Activated CD4-positive, alpha-beta T cell treated with anti-CD3 and anti-CD28 coated beads for 36 hours (primary cell): ENCODE results near the gene MAP1S. TPM values are rescaled to one million over a fixed set of nuclear protein-coding genes. Genes with fewer than 3 reads are reported as not detected.

Experiments used
- ATAC-seq: fragments of 200-7000 bp; cut with Tn5 transposase; one replicate; pipeline ENCODE4 v1.10.0; 2021; ENCODE audit warnings: mild to moderate bottlenecking, moderate library complexity
- CTCF ChIA-PET: fragments of 350-600 bp; sonication (Branson Sonifier 250); formaldehyde crosslinking; loops from one replicate; lab custom pipeline; 2021; ENCODE audit warnings: antibody characterized with exemption; lab: Charles Lee
- POLR2A ChIA-PET: fragments of 350-600 bp; sonication (Branson Sonifier 250); formaldehyde crosslinking; loops from one replicate; lab custom pipeline; 2021; ENCODE audit warnings: antibody characterized with exemption, inconsistent platforms; lab: Charles Lee
- DNase-seq: peaks from one replicate; pipeline ENCODE4 v3.0.0-alpha.2; 2020
- H3K27ac Mint-ChIP-seq: one replicate; pipeline ENCODE4 v1.8.0; 2021; ENCODE audit warnings: mixed read lengths
- H3K27me3 Mint-ChIP-seq: one replicate; pipeline ENCODE4 v1.8.0; 2021; ENCODE audit warnings: mixed read lengths
- H3K36me3 Mint-ChIP-seq: one replicate; pipeline ENCODE4 v1.8.0; 2021; ENCODE audit warnings: low read depth, mixed read lengths
- H3K4me1 Mint-ChIP-seq: one replicate; pipeline ENCODE4 v1.8.0; 2021; ENCODE audit warnings: mixed read lengths
- H3K4me3 Mint-ChIP-seq: one replicate; pipeline ENCODE4 v1.8.0; 2021; ENCODE audit warnings: mild to moderate bottlenecking, moderate library complexity, mixed read lengths
- H3K9me3 Mint-ChIP-seq: one replicate; pipeline ENCODE4 v1.8.0; 2021; ENCODE audit warnings: low read depth, mixed read lengths
- intact Hi-C, 2 experiments: fragments of 100-400 bp; cut with DNase I in 1 of 2; cut with micrococcal nuclease in 1 of 2; formaldehyde crosslinking; loops; one replicate each; pipeline versions ENCODE4 v1.14.2 to v1.15.1; 2022 to 2024; cut with DNase I, micrococcal nuclease
- total RNA-seq, 2 experiments: library from RNA; stranded (reverse); gene quantifications; one replicate each; pipeline ENCODE4 v1.2.3, GENCODE V29; 2021

The MAP1S gene
- total RNA-seq, result 10 to 100 TPM; 57.6 to 79.3 TPM

- Mint-ChIP-seq H3K9me3 (no peaks in the 10 kb centered on the region), H3K27ac (peak within 1 kb of the TSS; percentile 88), H3K4me1 (peaks cover 35% of the 10 kb centered on the region), H3K4me3 (peak within 1 kb of the TSS; percentile 81), H3K36me3 (peaks cover 12% of the 10 kb centered on the region), H3K27me3 (no peaks in the 10 kb centered on the region)
- ChIA-PET POLR2A (interaction anchor here (0.6 to 1.6 kb wide), 5 partner anchors 12 to 155 kb away, joined by 3 to 10 read pairs (median 4); no protein-coding TSS in a partner anchor), CTCF (interaction anchor here (0.6 to 1.0 kb wide), 2 partner anchors 33 to 138 kb away, joined by 3 to 4 read pairs; no protein-coding TSS in a partner anchor)
- peak; percentile 83 for ATAC-seq
- intact Hi-C loops, result loop anchor here (1.0 to 5.0 kb wide), 9 partner anchors 28 to 398 kb away; partner anchors contain the start of genes COLGALT1 (in 1 of the 2), FCHO1 (in 1 of the 2), JAK3 (in 1 of the 2) and PGLS (in 1 of the 2)
- DNase-seq, result peak; percentile 86
Observed at GRCh38 chr19:17718947-17719711, at the start of gene MAP1S. Gene MAP1S, plus strand, starts transcription at chr19:17719480. Its CDS starts 23 bp downstream, at chr19:17719503.

GRCh38 chr19:17671906-17672305, 47.4 kb upstream of the MAP1S start:
- H3K9me3 Mint-ChIP-seq, result peaks cover 2% of the 10 kb centered on the region
- ATAC-seq (peak; percentile 78), DNase-seq (peak; percentile 63)
- intact Hi-C loops, result no loop called here
- no peak overlapping the region for H3K4me3 Mint-ChIP-seq
- no peak overlapping the region for H3K27ac Mint-ChIP-seq
- CTCF ChIA-PET, result interaction anchor here (0.6 kb wide), 1 partner anchor 68 kb away, joined by 3 read pairs; no protein-coding TSS in a partner anchor
- H3K27me3 Mint-ChIP-seq, result peaks cover 11% of the 10 kb centered on the region
- H3K36me3 Mint-ChIP-seq, result no peaks in the 10 kb centered on the region
- no peaks in the 10 kb centered on the region for H3K4me1 Mint-ChIP-seq
- POLR2A ChIA-PET, result no interaction called here

- Mint-ChIP-seq H3K4me3 (no peak overlapping the region), H3K9me3 (peaks cover 2% of the 10 kb centered on the region), H3K4me1 (no peaks in the 10 kb centered on the region), H3K27me3 (peaks cover 21% of the 10 kb centered on the region), H3K27ac (no peak overlapping the region), H3K36me3 (no peaks in the 10 kb centered on the region)
- intact Hi-C loops, result no loop called here
- ChIA-PET POLR2A (no interaction called here), CTCF (interaction anchor here (0.6 to 0.7 kb wide), 2 partner anchors 13 to 409 kb away, joined by 3 to 4 read pairs; no protein-coding TSS in a partner anchor)
- DNase-seq (no peak), ATAC-seq (no peak)
Observed at GRCh38 chr19:17673937-17674799, 45.1 kb upstream of the MAP1S start.

- no peak for DNase-seq
- H3K36me3 Mint-ChIP-seq, result no peaks in the 10 kb centered on the region
- intact Hi-C loops, result no loop called here
- H3K4me1 Mint-ChIP-seq, result peaks cover 5% of the 10 kb centered on the region
- H3K27me3 Mint-ChIP-seq, result peaks cover 36% of the 10 kb centered on the region
- ATAC-seq, result no peak
- peaks cover 2% of the 10 kb centered on the region for H3K9me3 Mint-ChIP-seq
- no peak overlapping the region for H3K27ac Mint-ChIP-seq
- no peak overlapping the region for H3K4me3 Mint-ChIP-seq
- ChIA-PET POLR2A (no interaction called here), CTCF (interaction anchor here (0.7 kb wide), 1 partner anchor 314 kb away, joined by 4 read pairs; no protein-coding TSS in a partner anchor)
Observed at GRCh38 chr19:17676295-17676694, 43.0 kb upstream of the MAP1S start.

- POLR2A ChIA-PET, result no interaction called here
- intact Hi-C loops, result no loop called here
- H3K27ac Mint-ChIP-seq, result no peak overlapping the region
Observed at GRCh38 chr19:17677002-17677401, 42.3 kb upstream of the MAP1S start.

GRCh38 chr19:17678836-17679235, 40.4 kb upstream of the MAP1S start:
- Mint-ChIP-seq H3K27me3 (peaks cover 45% of the 10 kb centered on the region), H3K9me3 (no peaks in the 10 kb centered on the region), H3K36me3 (no peaks in the 10 kb centered on the region), H3K4me3 (no peak overlapping the region), H3K4me1 (peaks cover 5% of the 10 kb centered on the region), H3K27ac (no peak overlapping the region)
- DNase-seq, result no peak
- ATAC-seq, result no peak
- ChIA-PET CTCF (interaction anchor here (0.5 kb wide), 1 partner anchor 705 kb away, joined by 3 read pairs; no protein-coding TSS in a partner anchor), POLR2A (interaction anchor here (0.6 kb wide), 1 partner anchor 12 kb away, joined by 5 read pairs; no protein-coding TSS in a partner anchor)
- intact Hi-C loops, result no loop called here

More at GRCh38 chr19:17677002-17677401, 42.3 kb upstream of the MAP1S start:
- ATAC-seq, result no peak
- peak; percentile 22 for DNase-seq
- H3K36me3 Mint-ChIP-seq, result no peaks in the 10 kb centered on the region
- H3K4me3 Mint-ChIP-seq, result no peak overlapping the region
- CTCF ChIA-PET, result interaction anchor here (0.6 to 0.7 kb wide), 2 partner anchors 239 to 313 kb away, joined by 3 to 4 read pairs; no protein-coding TSS in a partner anchor
- peaks cover 38% of the 10 kb centered on the region for H3K27me3 Mint-ChIP-seq
- H3K9me3 Mint-ChIP-seq, result peaks cover 1% of the 10 kb centered on the region
- peaks cover 5% of the 10 kb centered on the region for H3K4me1 Mint-ChIP-seq

- ATAC-seq (no peak), DNase-seq (no peak)
- H3K27ac Mint-ChIP-seq, result no peak overlapping the region
- CTCF ChIA-PET, result no interaction called here
- H3K36me3 Mint-ChIP-seq, result no peaks in the 10 kb centered on the region
- POLR2A ChIA-PET, result interaction anchor here (0.6 kb wide), 1 partner anchor 13 kb away, joined by 5 read pairs; no protein-coding TSS in a partner anchor
- intact Hi-C loops, result loop anchor here in 1 of 2 experiments (10.0 kb wide), 1 partner anchor 235 kb away; no protein-coding TSS in a partner anchor
- H3K4me3 Mint-ChIP-seq, result peak overlapping the region; percentile 18
- peaks cover 48% of the 10 kb centered on the region for H3K27me3 Mint-ChIP-seq
- H3K4me1 Mint-ChIP-seq, result peaks cover 5% of the 10 kb centered on the region
- no peaks in the 10 kb centered on the region for H3K9me3 Mint-ChIP-seq
Observed at GRCh38 chr19:17679526-17680229, 39.6 kb upstream of the MAP1S start.

- peak; percentile 83 for ATAC-seq
- Mint-ChIP-seq H3K9me3 (no peaks in the 10 kb centered on the region), H3K4me3 (peak overlapping the region; percentile 18), H3K27me3 (peaks cover 48% of the 10 kb centered on the region), H3K36me3 (no peaks in the 10 kb centered on the region), H3K4me1 (peaks cover 5% of the 10 kb centered on the region), H3K27ac (no peak overlapping the region)
- DNase-seq, result peak; percentile 65
- ChIA-PET CTCF (no interaction called here), POLR2A (no interaction called here)
- intact Hi-C loops, result loop anchor here in 1 of 2 experiments (10.0 kb wide), 1 partner anchor 235 kb away; no protein-coding TSS in a partner anchor
Observed at GRCh38 chr19:17680230-17680722, 39.0 kb upstream of the MAP1S start.

GRCh38 chr19:17681505-17682125, 37.7 kb upstream of the MAP1S start:
- intact Hi-C loops, result loop anchor here in 1 of 2 experiments (10.0 kb wide), 1 partner anchor 233 kb away; no protein-coding TSS in a partner anchor
- no peak overlapping the region for H3K4me3 Mint-ChIP-seq
- H3K4me1 Mint-ChIP-seq, result peaks cover 7% of the 10 kb centered on the region
- CTCF ChIA-PET, result interaction anchor here (0.6 to 0.7 kb wide), 3 partner anchors 19 to 233 kb away, joined by 3 to 4 read pairs (median 3); partner anchors contain the start of gene TMEM221
- peak; percentile 67 for DNase-seq
- peak; percentile 39 for ATAC-seq
- H3K9me3 Mint-ChIP-seq, result no peaks in the 10 kb centered on the region
- no peaks in the 10 kb centered on the region for H3K36me3 Mint-ChIP-seq
- no peak overlapping the region for H3K27ac Mint-ChIP-seq
- H3K27me3 Mint-ChIP-seq, result peaks cover 52% of the 10 kb centered on the region
- POLR2A ChIA-PET, result no interaction called here

GRCh38 chr19:17682273-17682672, 37.0 kb upstream of the MAP1S start:
- no peak overlapping the region for H3K27ac Mint-ChIP-seq

More at GRCh38 chr19:17682273-17682672, 37.0 kb upstream of the MAP1S start:
- DNase-seq (no peak), ATAC-seq (no peak)
- POLR2A ChIA-PET, result no interaction called here
- H3K27me3 Mint-ChIP-seq, result peaks cover 51% of the 10 kb centered on the region
- H3K4me1 Mint-ChIP-seq, result peaks cover 9% of the 10 kb centered on the region
- no peaks in the 10 kb centered on the region for H3K9me3 Mint-ChIP-seq
- H3K4me3 Mint-ChIP-seq, result no peak overlapping the region
- CTCF ChIA-PET, result interaction anchor here (0.7 kb wide), 1 partner anchor 19 kb away, joined by 3 read pairs; no protein-coding TSS in a partner anchor
- no peaks in the 10 kb centered on the region for H3K36me3 Mint-ChIP-seq
- intact Hi-C loops, result loop anchor here in 1 of 2 experiments (10.0 kb wide), 1 partner anchor 233 kb away; no protein-coding TSS in a partner anchor
